K562 (cell line): ENCODE results near the gene STK11. TPM values are rescaled to one million over a fixed set of nuclear protein-coding genes. Genes with fewer than 3 reads are reported as not detected.

Experiments
- ARID1B ChIP-seq: fragments of 450-650 bp; IDR thresholded peaks from 2 replicates; pipeline ENCODE4 v1.6.1; 2016; ENCODE audit warnings: antibody characterized with exemption, mild to moderate bottlenecking, inconsistent platforms
- CBX3 ChIP-seq, 2 experiments: IDR thresholded peaks; 1 replicate in 1 of 2; 2 replicates in 1 of 2; pipeline ENCODE4 v1.6.1; 2012; ENCODE audit warnings: inconsistent platforms in 2 of 2, low read length in 2 of 2, borderline replicate concordance in 1 of 2, control low read depth in 1 of 2
- DACH1 ChIP-seq: fragments of 450-650 bp; IDR thresholded peaks from 2 replicates; pipeline ENCODE4 v1.6.1; 2018; ENCODE audit not compliant: partially characterized antibody
- DNMT1 ChIP-seq: fragments of 450-650 bp; IDR thresholded peaks from 2 replicates; pipeline ENCODE4 v1.6.1; 2016; ENCODE audit warnings: antibody characterized with exemption, mild to moderate bottlenecking
- ELF1 ChIP-seq: fragments of 200-800 bp; sonication (Bioruptor generic); IDR thresholded peaks from 2 replicates; pipeline ENCODE4 v1.6.1; 2016; ENCODE audit warnings: missing genetic modification characterization, missing compliant biosample characterization
- GMEB1 ChIP-seq: fragments of 250-450 bp; sonication (Bioruptor Pico); IDR thresholded peaks from 2 replicates; pipeline ENCODE4 v1.4.0; 2020; ENCODE audit warnings: mild to moderate bottlenecking
- ILK ChIP-seq: fragments of 450-650 bp; IDR thresholded peaks from 2 replicates; pipeline ENCODE4 v1.6.1; 2016; ENCODE audit warnings: missing genetic modification characterization, low read depth, mild to moderate bottlenecking, missing compliant biosample characterization, moderate library complexity, borderline replicate concordance
- L3MBTL2 ChIP-seq: fragments of 450-650 bp; IDR thresholded peaks from 2 replicates; pipeline ENCODE4 v1.6.1; 2016; ENCODE audit warnings: mild to moderate bottlenecking, moderate library complexity
- MEF2D ChIP-seq: conservative IDR thresholded peaks from 2 replicates; pipeline ENCODE4 v1.6.1; 2016; ENCODE audit warnings: low read depth, missing genetic modification characterization, missing compliant biosample characterization
- POLR2A ChIP-seq: fragments of 450-650 bp; conservative IDR thresholded peaks from 2 replicates; pipeline ENCODE4 v1.6.1; 2016
- RBBP5 ChIP-seq: fragments of 200-600 bp; sonication (generic); IDR thresholded peaks from 2 replicates; pipeline ENCODE4 v1.6.1; 2012; ENCODE audit warnings: borderline replicate concordance, mild to moderate bottlenecking, low read length, control low read depth, inconsistent platforms; ENCODE audit not compliant: insufficient read depth, poor library complexity, severe bottlenecking
- SAFB ChIP-seq: fragments of 200-400 bp; formaldehyde crosslinking; IDR thresholded peaks from 2 replicates; pipeline ENCODE4 v1.6.1; 2017; ENCODE audit warnings: low read depth, low read length, borderline replicate concordance
- TAL1 ChIP-seq: fragments of 450-650 bp; IDR thresholded peaks from 2 replicates; pipeline ENCODE4 v1.6.1; 2016; ENCODE audit warnings: mild to moderate bottlenecking
- TRIM28 ChIP-seq: fragments of 450-650 bp; IDR thresholded peaks from 2 replicates; pipeline ENCODE4 v1.6.1; 2017
- ZFPM2 ChIP-seq: fragments of 250-450 bp; sonication (Bioruptor Pico); IDR thresholded peaks from 2 replicates; pipeline ENCODE4 v1.5.1; 2022; ENCODE audit warnings: mild to moderate bottlenecking
- ZNF24 ChIP-seq: fragments of 450-650 bp; IDR thresholded peaks from 2 replicates; pipeline ENCODE4 v1.6.1; 2016
- ZNF431 ChIP-seq: sonication (generic); formaldehyde crosslinking; IDR thresholded peaks from 2 replicates; pipeline ENCODE4 v1.8.0; 2022; ENCODE audit warnings: mild to moderate bottlenecking, missing genetic modification reagents
- ZNF586 ChIP-seq: fragments of 450-650 bp; formaldehyde crosslinking; conservative IDR thresholded peaks from 2 replicates; pipeline ENCODE4 v1.4.0; 2020; ENCODE audit warnings: mild to moderate bottlenecking, moderate library complexity
- ZNF695 ChIP-seq: fragments of 450-650 bp; formaldehyde crosslinking; IDR thresholded peaks from 2 replicates; pipeline ENCODE4 v1.4.0; 2020; ENCODE audit warnings: mild to moderate bottlenecking, moderate library complexity
- ZNF740 ChIP-seq, 3 experiments: fragments of 200-800 bp in 1 of 3; sonication (Bioruptor generic) in 1 of 3; sonication (generic) in 1 of 3; formaldehyde crosslinking in 1 of 3; IDR thresholded peaks; 2 replicates each; pipeline versions ENCODE4 v1.6.1 to v1.8.0; 2016 to 2022; ENCODE audit warnings: mild to moderate bottlenecking in 2 of 3, missing compliant biosample characterization in 2 of 3, missing genetic modification characterization in 2 of 3, missing genetic modification reagents in 1 of 3
- polyA plus RNA-seq, 8 experiments: library from polyadenylated mRNA; depleted of rRNA in 4 of 8; stranded (reverse) in 5 of 8; unstranded in 3 of 8; fragments of >200 nt; fragmentation: Nextera tagmentation in 2 of 8; fragmentation: Illumina TruSeq in 1 of 8; extraction: Ambion mirVana in 2 of 8; extraction: Trizol in 1 of 8; gene quantifications; 2 replicates each; pipeline versions ENCODE4 v1.2.1 to v1.2.3, GENCODE V29; 2011 to 2014; ENCODE audit warnings: inconsistent platforms in 1 of 8, missing spikeins in 1 of 8
- total RNA-seq, 7 experiments: library from RNA; depleted of rRNA in 6 of 7; stranded (reverse); fragments of >200 nt in 6 of 7; fragmentation: Illumina TruSeq in 2 of 7; extraction: Trizol in 2 of 7; gene quantifications; 2 replicates each; pipeline versions ENCODE4 v1.2.1 to v1.2.3, GENCODE V29; 2011 to 2021; ENCODE audit warnings: low replicate concordance in 1 of 7
- TF ChIP-seq, protein P1 (sequence below): sonication (generic); formaldehyde crosslinking; IDR thresholded peaks from 2 replicates; pipeline ENCODE4 v1.5.0; 2020; ENCODE audit warnings: missing genetic modification reagents
- TF ChIP-seq, protein P2 (sequence below): fragments of 450-650 bp; formaldehyde crosslinking; IDR thresholded peaks from 2 replicates; pipeline ENCODE4 v1.4.0; 2022; ENCODE audit warnings: mild to moderate bottlenecking, moderate library complexity
- TF ChIP-seq, protein P3 (sequence below): fragments of 450-650 bp; formaldehyde crosslinking; IDR thresholded peaks from 2 replicates; pipeline ENCODE4 v1.4.0; 2020; ENCODE audit warnings: mild to moderate bottlenecking, moderate library complexity

Gene STK11
- total and polyA plus RNA-seq, 9 of the 15 experiments (the other 6 are each of a cell fraction or from before 2014, with no cell fraction given): 0.15 to 96.5 (median 31.7) TPM

GRCh38 chr19:1275260-1275975 lies 69.8 kb downstream of the STK11 start, which contains the start of gene FAM174C (continued):
- TF ChIP-seq, protein P1, sequence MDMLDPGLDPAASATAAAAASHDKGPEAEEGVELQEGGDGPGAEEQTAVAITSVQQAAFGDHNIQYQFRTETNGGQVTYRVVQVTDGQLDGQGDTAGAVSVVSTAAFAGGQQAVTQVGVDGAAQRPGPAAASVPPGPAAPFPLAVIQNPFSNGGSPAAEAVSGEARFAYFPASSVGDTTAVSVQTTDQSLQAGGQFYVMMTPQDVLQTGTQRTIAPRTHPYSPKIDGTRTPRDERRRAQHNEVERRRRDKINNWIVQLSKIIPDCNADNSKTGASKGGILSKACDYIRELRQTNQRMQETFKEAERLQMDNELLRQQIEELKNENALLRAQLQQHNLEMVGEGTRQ (CRISPR knock-in tag): peak; percentile 100
- TF ChIP-seq ZNF24 (peak; percentile 48; the same call in 1 of the 2 replicates), ARID1B (no peak), MEF2D (tag) (no peak), L3MBTL2 (peak; percentile 86), ELF1 (tag) (peak; percentile 98), ZNF695 (CRISPR knock-in tag) (no peak), RBBP5 (peak; percentile 96), TRIM28 (no peak), GMEB1 (peak; percentile 81), CBX3 (IDR thresholded peaks at IDR 0.05; ENCODE audit: borderline replicate concordance in 1 of 2, low read length in 2 of 2) (no peak), TAL1 (no peak), ZNF586 (CRISPR knock-in tag) (0 out of 2 replicates have a peak, but pooled peaks have one; percentile 3), ZNF431 (CRISPR knock-in tag) (0 out of 2 replicates have a peak, but pooled peaks have one; percentile 1), ILK (tag) (no peak), DACH1 (no peak), ZFPM2 (no peak), DNMT1 (no peak; the same call in 1 of the 2 replicates), SAFB (0 out of 2 replicates have a peak, but pooled peaks have one; percentile 40), POLR2A (peak; percentile 90), ZNF740 (CRISPR knock-in tag; IDR thresholded peaks at IDR 0.05) (no peak), ZNF740 (tag; IDR thresholded peaks at IDR 0.05) (no peak)
- TF ChIP-seq, protein P2, sequence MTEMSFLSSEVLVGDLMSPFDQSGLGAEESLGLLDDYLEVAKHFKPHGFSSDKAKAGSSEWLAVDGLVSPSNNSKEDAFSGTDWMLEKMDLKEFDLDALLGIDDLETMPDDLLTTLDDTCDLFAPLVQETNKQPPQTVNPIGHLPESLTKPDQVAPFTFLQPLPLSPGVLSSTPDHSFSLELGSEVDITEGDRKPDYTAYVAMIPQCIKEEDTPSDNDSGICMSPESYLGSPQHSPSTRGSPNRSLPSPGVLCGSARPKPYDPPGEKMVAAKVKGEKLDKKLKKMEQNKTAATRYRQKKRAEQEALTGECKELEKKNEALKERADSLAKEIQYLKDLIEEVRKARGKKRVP (CRISPR knock-in tag): no peak
- TF ChIP-seq, protein P3, sequence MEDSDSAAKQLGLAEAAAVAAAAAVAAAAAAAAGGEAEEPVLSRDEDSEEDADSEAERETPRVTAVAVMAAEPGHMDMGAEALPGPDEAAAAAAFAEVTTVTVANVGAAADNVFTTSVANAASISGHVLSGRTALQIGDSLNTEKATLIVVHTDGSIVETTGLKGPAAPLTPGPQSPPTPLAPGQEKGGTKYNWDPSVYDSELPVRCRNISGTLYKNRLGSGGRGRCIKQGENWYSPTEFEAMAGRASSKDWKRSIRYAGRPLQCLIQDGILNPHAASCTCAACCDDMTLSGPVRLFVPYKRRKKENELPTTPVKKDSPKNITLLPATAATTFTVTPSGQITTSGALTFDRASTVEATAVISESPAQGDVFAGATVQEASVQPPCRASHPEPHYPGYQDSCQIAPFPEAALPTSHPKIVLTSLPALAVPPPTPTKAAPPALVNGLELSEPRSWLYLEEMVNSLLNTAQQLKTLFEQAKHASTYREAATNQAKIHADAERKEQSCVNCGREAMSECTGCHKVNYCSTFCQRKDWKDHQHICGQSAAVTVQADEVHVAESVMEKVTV: no peak
